Subcutaneous abdominal adipose tissue (tissue), 5 donors: ENCODE measurements around the gene AGAP9.
"Not testable (repeated sequence)": the region's sequence is repeated elsewhere in the genome, so short reads cannot be mapped to it uniquely, and the experiment has no call there.

ENCODE experiments used
- H3K27ac ChIP-seq: one replicate; pipeline ENCODE4 v1.7.0; 2013; ENCODE audit warnings: low read depth, mild to moderate bottlenecking, inconsistent platforms, low read length, moderate library complexity
- H3K27me3 ChIP-seq, 5 donors: one replicate each; pipeline ENCODE4 v1.7.0; 2013; ENCODE audit warnings: low read length in 5 of 5, inconsistent platforms in 1 of 5; ENCODE audit not compliant: control insufficient read depth in 5 of 5, insufficient read depth in 4 of 5
- H3K36me3 ChIP-seq, 5 donors: one replicate each; pipeline ENCODE4 v1.7.0; 2013; ENCODE audit warnings: low read length in 5 of 5; ENCODE audit not compliant: control insufficient read depth in 5 of 5, insufficient read depth in 5 of 5
- H3K4me1 ChIP-seq, 5 donors: one replicate each; pipeline ENCODE4 v1.7.0; 2013; ENCODE audit warnings: low read length in 5 of 5, mild to moderate bottlenecking in 3 of 5, moderate library complexity in 1 of 5; ENCODE audit not compliant: control insufficient read depth in 5 of 5, insufficient read depth in 5 of 5
- H3K4me3 ChIP-seq, 5 donors: one replicate each; pipeline ENCODE4 v1.7.0; 2013; ENCODE audit warnings: low read length in 5 of 5, low read depth in 1 of 5
- H3K9ac ChIP-seq, 5 donors: one replicate each; pipeline ENCODE4 v1.7.0; 2013; ENCODE audit warnings: low read length in 5 of 5, mild to moderate bottlenecking in 4 of 5, moderate library complexity in 3 of 5
- H3K9me3 ChIP-seq, 5 donors: one replicate each; pipeline ENCODE4 v1.7.0; 2013; ENCODE audit warnings: low read length in 5 of 5; ENCODE audit not compliant: control insufficient read depth in 5 of 5
- donor health status: healthy.
- donor health status: healthy.
- donor health status: healthy.
- donor health status: healthy.
- donor health status: healthy.

Gene AGAP9

DNA sequence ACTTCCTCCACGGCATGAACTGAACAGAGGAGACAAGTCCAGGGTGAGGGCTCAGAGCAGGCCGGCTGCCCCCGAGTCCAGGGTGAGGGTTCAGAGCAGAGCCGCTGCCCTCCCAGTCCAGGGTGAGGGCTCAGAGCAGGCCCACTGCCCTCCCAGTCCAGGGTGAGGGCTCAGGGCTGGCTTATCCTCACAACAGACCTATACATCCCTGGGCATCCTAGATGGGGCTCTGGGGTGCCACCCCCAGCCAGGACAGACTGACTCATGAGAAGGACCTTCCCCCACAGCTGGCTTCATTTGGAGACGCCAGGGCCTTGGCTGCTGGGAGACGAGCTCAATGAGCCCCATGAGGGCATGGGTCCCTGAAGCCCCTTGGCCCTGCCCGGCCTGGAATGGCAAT lies 33.8 kb downstream of the AGAP9 start:
- H3K9ac ChIP-seq = not testable (repeated sequence)

DNA sequence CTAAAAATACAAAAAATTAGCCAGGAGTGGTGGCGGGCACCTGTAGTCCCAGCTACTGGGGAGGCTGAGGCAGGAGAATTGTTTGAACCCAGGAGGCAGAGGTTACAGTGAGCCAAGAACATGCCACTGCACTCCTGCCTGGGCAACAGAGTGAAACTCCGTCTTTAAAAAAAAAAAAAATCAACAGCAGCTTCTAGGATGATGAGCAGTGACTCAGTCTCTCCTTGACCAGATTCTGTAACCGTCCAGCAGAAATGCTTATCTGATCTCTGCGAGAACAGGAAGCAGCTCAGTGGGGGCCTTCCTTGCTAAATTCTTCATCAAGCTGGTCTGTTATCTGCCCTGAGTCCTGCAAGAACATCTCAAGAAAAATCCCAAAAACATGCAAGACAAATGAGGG lies 37.5 kb downstream of the AGAP9 start:
- not testable (repeated sequence) for H3K4me1 ChIP-seq, H3K27ac ChIP-seq, H3K36me3 ChIP-seq, H3K27me3 ChIP-seq, H3K9ac ChIP-seq, H3K9me3 ChIP-seq, H3K4me3 ChIP-seq

More for the DNA sequence above, 33.8 kb downstream of the AGAP9 start:
- not testable (repeated sequence) for H3K9me3 ChIP-seq, H3K4me3 ChIP-seq, H3K36me3 ChIP-seq, H3K27me3 ChIP-seq, H3K4me1 ChIP-seq, H3K27ac ChIP-seq

DNA sequence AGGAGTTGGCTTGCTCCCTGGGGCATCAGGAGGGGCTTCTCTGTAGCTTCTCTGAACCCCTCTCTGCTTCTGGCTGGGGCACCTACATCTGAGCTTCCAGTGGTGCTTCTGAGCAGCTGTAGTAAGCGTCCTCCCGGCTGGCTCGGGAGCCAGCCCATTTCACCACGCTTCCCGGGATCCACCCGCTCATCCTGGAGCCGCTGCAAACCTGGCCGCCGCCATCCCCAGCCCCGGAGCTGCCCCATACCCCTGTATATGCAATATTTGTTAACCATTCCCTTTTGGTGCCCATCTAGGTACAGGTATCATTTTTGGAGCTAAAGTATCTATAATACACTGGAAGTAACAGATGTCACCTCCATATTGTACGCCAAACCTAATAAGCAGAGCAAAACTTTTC lies 38.7 kb downstream of the AGAP9 start:
- H3K27me3 ChIP-seq, H3K9me3 ChIP-seq, H3K9ac ChIP-seq, H3K4me3 ChIP-seq, H3K36me3 ChIP-seq, H3K27ac ChIP-seq, H3K4me1 ChIP-seq: not testable (repeated sequence)

DNA sequence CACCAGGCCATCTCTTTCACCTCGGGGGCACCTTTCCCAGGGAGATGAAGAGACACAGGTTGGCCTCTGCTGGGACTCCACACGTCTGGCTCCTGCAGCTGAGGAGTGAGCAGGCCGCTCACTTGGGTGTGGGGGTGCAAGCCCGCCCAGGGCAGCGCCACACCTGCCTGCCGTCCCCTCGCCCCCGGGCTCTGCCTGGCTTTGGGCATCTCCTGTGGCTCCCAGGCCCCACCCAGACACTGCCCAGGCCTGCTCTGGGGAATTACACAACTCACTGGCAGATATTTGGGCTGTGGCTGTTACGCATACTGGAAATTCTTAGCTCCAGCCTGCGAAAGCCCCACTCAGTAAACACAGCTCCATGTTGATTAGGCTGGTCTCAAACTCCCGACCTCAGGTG lies 39.5 kb downstream of the AGAP9 start, which contains the start of gene ANXA8:
Gene ANXA8, minus strand, starts transcription at position 193 of the 400 bp plus-strand sequence. Its CDS starts 182 bp downstream, at position 11.
- not testable (repeated sequence) for H3K27ac ChIP-seq

DNA sequence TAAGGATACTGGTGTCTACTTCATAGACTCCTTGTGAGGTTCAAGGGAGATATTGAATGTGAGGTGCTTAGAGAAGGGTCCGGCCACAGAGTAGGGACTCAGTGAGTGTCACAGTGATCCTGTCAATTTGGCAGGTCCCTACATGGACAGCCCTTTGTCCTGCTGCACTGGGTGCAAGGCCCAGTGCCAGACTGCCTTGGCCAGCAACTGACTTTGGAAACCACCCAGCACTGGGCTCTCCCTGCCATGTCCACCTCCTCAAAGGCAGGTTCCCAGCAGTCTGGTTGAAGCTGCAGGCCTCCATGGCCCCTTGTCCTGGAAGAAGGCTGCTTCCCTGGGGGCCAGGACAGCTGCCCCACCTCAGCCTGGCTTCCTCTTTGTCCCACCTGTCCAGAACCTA lies 41.1 kb downstream of the AGAP9 start:
- H3K4me3 ChIP-seq, H3K36me3 ChIP-seq, H3K4me1 ChIP-seq, H3K9me3 ChIP-seq, H3K27ac ChIP-seq, H3K9ac ChIP-seq, H3K27me3 ChIP-seq: not testable (repeated sequence)

More for the DNA sequence above, 39.5 kb downstream of the AGAP9 start, which contains the start of gene ANXA8:
- H3K36me3 ChIP-seq, H3K27me3 ChIP-seq, H3K4me1 ChIP-seq, H3K9me3 ChIP-seq, H3K9ac ChIP-seq, H3K4me3 ChIP-seq: not testable (repeated sequence)

DNA sequence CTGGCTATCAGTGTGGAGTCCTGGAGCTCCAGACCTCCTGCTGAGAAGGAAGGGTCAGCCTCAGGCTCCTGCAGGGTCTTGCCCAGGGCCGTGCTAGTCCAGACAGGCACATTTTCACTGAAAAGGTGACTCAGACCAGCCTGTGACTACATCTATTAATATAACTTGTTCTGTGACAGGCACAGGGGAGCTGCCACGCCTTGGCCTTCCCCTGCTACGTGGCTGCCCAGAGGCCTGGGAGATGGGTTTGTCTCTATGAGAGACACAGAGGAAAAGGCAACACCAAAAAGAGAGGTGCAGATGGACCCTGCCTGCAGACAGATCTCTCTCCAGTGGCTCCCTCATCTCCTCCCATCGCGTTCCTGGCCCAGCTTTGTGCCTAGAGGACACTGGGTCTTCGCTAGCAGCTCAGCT lies 41.7 kb downstream of the AGAP9 start:
- H3K9ac ChIP-seq, H3K4me3 ChIP-seq, H3K9me3 ChIP-seq, H3K4me1 ChIP-seq, H3K36me3 ChIP-seq, H3K27ac ChIP-seq, H3K27me3 ChIP-seq: not testable (repeated sequence)

DNA sequence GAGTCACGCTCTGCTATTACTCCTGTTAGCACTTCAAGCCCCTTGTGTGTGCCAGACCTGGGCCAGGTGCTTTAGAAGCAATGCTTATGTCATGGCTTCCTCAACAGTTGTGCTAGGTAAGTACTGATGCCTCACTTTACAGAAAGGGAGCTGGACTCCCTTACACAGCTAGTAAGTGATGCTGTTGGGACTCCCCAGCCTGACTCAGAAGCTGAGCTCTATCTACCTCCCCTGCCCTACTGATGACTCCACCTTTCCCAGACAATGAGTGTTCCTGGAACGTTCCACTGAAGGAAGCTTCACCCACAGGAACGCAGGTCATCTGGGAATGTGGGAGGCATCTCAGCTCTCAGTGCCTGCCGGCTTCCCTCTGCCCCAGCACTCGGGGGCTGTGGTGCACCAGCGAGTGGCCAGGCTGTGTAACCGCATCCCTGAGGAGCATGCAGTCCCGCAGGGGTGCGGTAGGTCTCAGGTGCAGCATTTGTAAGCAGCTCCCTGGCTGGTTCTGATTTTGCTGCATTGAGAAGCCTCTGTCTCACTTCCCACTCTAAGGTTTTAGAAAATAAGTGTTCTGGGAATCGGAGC lies 42.2 kb downstream of the AGAP9 start:
- H3K27me3 ChIP-seq = not testable (repeated sequence)

DNA sequence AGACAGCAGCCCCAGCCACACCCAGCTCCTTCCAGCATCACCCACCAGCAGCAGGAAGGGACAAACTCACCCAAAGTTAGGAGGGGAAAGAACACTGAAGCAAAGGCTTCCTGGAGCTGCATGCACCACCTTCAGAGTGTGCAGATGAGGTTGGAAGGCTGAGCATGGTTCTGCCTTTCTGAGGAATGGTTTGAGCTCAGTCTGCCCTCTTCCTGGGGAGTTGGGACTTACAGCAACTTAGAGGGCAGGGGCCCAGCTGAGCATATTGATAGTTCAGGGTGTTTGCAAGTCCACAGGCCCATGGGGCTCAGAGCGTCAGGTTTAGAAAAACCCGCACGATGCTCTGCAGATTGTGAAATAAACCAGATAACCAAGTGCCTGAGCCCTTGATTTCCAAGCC lies 43.3 kb downstream of the AGAP9 start:
- H3K9me3 ChIP-seq, H3K4me1 ChIP-seq, H3K36me3 ChIP-seq, H3K27me3 ChIP-seq, H3K4me3 ChIP-seq, H3K9ac ChIP-seq, H3K27ac ChIP-seq: not testable (repeated sequence)

More for the DNA sequence above, 42.2 kb downstream of the AGAP9 start:
- H3K4me1 ChIP-seq, H3K9ac ChIP-seq, H3K36me3 ChIP-seq, H3K4me3 ChIP-seq, H3K27ac ChIP-seq, H3K9me3 ChIP-seq: not testable (repeated sequence)

DNA sequence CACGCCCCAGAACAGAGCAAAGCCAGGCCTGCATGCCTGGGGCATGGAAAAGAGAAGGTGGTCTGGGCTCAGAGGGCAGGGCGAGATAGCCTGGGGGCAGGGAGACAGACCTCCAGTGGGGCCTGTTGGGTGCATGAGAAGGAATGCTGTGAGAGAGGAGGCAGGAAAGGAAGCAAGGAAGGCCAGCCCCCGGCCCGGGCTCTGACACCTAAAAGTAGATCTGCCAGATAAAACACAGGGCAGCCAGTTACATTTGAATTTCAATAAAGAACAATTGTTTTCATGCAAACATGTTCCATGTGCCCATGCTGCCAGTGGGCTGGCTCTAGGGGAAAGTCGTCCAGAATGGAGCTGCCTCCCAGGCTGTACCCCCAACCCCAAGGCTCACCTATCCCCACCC lies 45.3 kb downstream of the AGAP9 start:
- not testable (repeated sequence) for H3K4me1 ChIP-seq, H3K4me3 ChIP-seq, H3K9ac ChIP-seq, H3K36me3 ChIP-seq, H3K27me3 ChIP-seq, H3K27ac ChIP-seq, H3K9me3 ChIP-seq

DNA sequence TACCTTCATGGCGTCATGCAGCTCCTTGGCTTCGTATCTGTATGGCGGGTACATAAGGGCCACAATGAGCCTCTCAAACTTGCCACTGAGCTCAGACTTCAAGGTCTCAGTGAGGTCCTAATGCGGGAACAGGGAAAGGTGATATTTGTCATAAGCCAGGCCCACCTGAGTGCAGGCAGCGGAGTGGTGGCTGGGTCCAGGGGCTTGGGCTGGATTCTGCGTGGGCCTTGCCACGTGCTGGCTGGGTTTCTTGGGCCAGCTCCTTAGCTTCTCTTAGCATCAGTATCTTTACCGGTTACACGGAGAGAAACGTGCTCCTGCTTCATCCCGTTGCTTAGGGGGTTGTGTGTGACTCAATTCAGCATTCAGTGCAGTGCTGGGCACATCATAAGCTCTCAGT lies 46.4 kb downstream of the AGAP9 start:
- H3K36me3 ChIP-seq, H3K4me1 ChIP-seq, H3K9me3 ChIP-seq, H3K27me3 ChIP-seq, H3K9ac ChIP-seq, H3K27ac ChIP-seq, H3K4me3 ChIP-seq: not testable (repeated sequence)

DNA sequence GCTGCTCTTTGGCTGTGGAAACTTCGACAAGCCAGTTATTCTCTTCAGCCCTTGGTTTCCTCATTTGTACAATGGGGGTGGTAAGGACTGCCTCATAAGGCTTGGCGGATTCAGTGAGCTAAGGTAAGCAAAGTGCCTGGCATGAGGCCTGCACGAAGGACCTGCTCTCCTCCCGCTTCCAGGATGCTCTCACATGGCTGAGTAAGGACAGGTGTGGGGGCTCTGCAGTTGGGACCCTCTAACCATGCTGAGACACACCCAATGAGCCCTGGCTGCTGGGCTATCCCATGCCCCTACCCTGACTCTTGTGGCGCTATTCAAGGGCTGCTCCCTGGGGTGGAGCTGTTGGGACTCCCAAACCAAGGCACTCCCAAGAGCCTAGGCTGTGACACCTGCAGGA lies 48.3 kb downstream of the AGAP9 start:
- not testable (repeated sequence) for H3K36me3 ChIP-seq, H3K9ac ChIP-seq, H3K9me3 ChIP-seq, H3K4me3 ChIP-seq, H3K27ac ChIP-seq, H3K27me3 ChIP-seq, H3K4me1 ChIP-seq
